HepG2 (cell line): ENCODE data around the gene MAP2K5. TPM values are rescaled to one million over a fixed set of nuclear protein-coding genes. Genes with fewer than 3 reads are reported as not detected.

Experiments used
- ATAC-seq: fragments of 200-7000 bp; cut with Tn5 transposase; 3 replicates; pipeline ENCODE4 v1.9.1; 2020; ENCODE audit warnings: mild to moderate bottlenecking, moderate library complexity
- BruUV-seq: library from RNA; stranded (reverse); fragments of 400-500 nt; replicated peaks from 2 replicates; lab custom pipeline; 2021; lab: Mats Ljungman, UMichigan
- CTCF ChIA-PET: fragments of 300-600 bp; formaldehyde crosslinking; extraction: SDS; loops from one replicate; lab custom pipeline; 2021; ENCODE audit warnings: low total read pairs, inconsistent platforms, low intra/inter-chr PET ratio; lab: Yijun Ruan, JAX
- POLR2A ChIA-PET: fragments of 350-600 bp; sonication (Branson Sonifier 250); formaldehyde crosslinking; loops from one replicate; lab custom pipeline; 2020; ENCODE audit warnings: antibody characterized with exemption, inconsistent platforms; lab: Yijun Ruan, JAX
- DNase-seq: peaks from one replicate; pipeline ENCODE4 v3.0.0-alpha.2; 2015; ENCODE audit warnings: low spot score
- FAIRE-seq: peaks from 3 replicates; lab custom pipeline; 2011; peaks lifted over from hg19 to GRCh38; lab: Jason Lieb, UNC
- H2AFZ ChIP-seq: one replicate; pipeline ENCODE4 v1.6.1; 2011; ENCODE audit warnings: low read length, inconsistent platforms
- H3K27ac ChIP-seq: fragments of 300-600 bp; 3 replicates; pipeline ENCODE4 v1.8.0; 2011; ENCODE audit warnings: mixed run types, mild to moderate bottlenecking, mixed read lengths, low read length, inconsistent platforms; ENCODE audit not compliant: insufficient read depth; ENCODE audit errors: extremely low read length
- H3K27me3 ChIP-seq, 2 experiments: fragments of 200-600 bp in 1 of 2; 2 replicates in 1 of 2; 3 replicates in 1 of 2; pipeline versions ENCODE4 v1.6.0 to v1.8.0; 2011; ENCODE audit warnings: low read length in 2 of 2, mild to moderate bottlenecking in 2 of 2, moderate library complexity in 2 of 2, inconsistent platforms in 1 of 2; ENCODE audit not compliant: insufficient read depth in 2 of 2, control insufficient read depth in 1 of 2
- H3K36me3 ChIP-seq, 2 experiments: fragments of 200-600 bp in 1 of 2; replicated peaks in 1 of 2; 2 replicates in 1 of 2; 3 replicates in 1 of 2; pipeline versions ENCODE4 v1.5.1 to v1.8.0; 2011; ENCODE audit warnings: low read length in 2 of 2, inconsistent platforms in 1 of 2; ENCODE audit not compliant: insufficient read depth in 2 of 2, control insufficient read depth in 1 of 2
- H3K4me1 ChIP-seq: 2 replicates; pipeline ENCODE4 v1.5.1; 2012; ENCODE audit warnings: low read length, inconsistent platforms; ENCODE audit not compliant: insufficient read depth
- H3K4me2 ChIP-seq: 2 replicates; pipeline ENCODE4 v1.6.0; 2011; ENCODE audit warnings: low read depth, low read length, inconsistent platforms
- H3K4me3 ChIP-seq, 3 experiments: fragments of 200-600 bp in 1 of 3; sonication (generic), shearing (Covaris generic) in 1 of 3; replicated peaks in 1 of 3; 2 replicates each; pipeline ENCODE4 v1.5.1; 2011 to 2016; ENCODE audit warnings: low read length in 3 of 3, inconsistent platforms in 2 of 3, low read depth in 2 of 3, mild to moderate bottlenecking in 2 of 3, control low read depth in 1 of 3, mixed read lengths in 1 of 3; ENCODE audit not compliant: insufficient read depth in 1 of 3
- H3K79me2 ChIP-seq: one replicate; pipeline ENCODE4 v1.6.1; 2011; ENCODE audit warnings: low read length, inconsistent platforms; ENCODE audit not compliant: insufficient read depth
- H3K9ac ChIP-seq: 2 replicates; pipeline ENCODE4 v1.6.0; 2011; ENCODE audit warnings: mild to moderate bottlenecking, low read depth, low read length, inconsistent platforms; ENCODE audit not compliant: insufficient read depth
- H3K9me3 ChIP-seq: 2 replicates; pipeline ENCODE4 v1.5.1; 2012; ENCODE audit warnings: mild to moderate bottlenecking, low read length
- H4K20me1 ChIP-seq: 2 replicates; pipeline ENCODE4 v1.6.0; 2011; ENCODE audit warnings: inconsistent platforms, mild to moderate bottlenecking, low read length, moderate library complexity; ENCODE audit not compliant: insufficient read depth
- ATF7 ChIP-seq, 2 experiments: fragments of 450-650 bp in 1 of 2; sonication (generic) in 1 of 2; formaldehyde crosslinking in 1 of 2; IDR thresholded peaks; 2 replicates each; pipeline versions ENCODE4 v1.4.0 to v1.6.1; 2016 to 2020; ENCODE audit warnings: antibody characterized with exemption in 1 of 2, mild to moderate bottlenecking in 1 of 2, missing genetic modification reagents in 1 of 2
- ELK4 ChIP-seq: sonication (generic); formaldehyde crosslinking; IDR thresholded peaks from 2 replicates; pipeline ENCODE4 v1.9.0; 2021; ENCODE audit warnings: missing genetic modification reagents, borderline replicate concordance
- HDAC6 ChIP-seq: fragments of 200-600 bp; sonication (generic); IDR thresholded peaks from 2 replicates; pipeline ENCODE4 v1.7.0; 2017; ENCODE audit warnings: mild to moderate bottlenecking, antibody characterized with exemption, low read length, low read depth
- MEF2D ChIP-seq: sonication (generic); formaldehyde crosslinking; IDR thresholded peaks from 2 replicates; pipeline ENCODE4 v1.5.1; 2020; ENCODE audit warnings: mild to moderate bottlenecking, missing genetic modification reagents
- NCOA1 ChIP-seq: sonication (generic); formaldehyde crosslinking; IDR thresholded peaks from 2 replicates; pipeline ENCODE4 v1.9.0; 2021; ENCODE audit warnings: missing genetic modification reagents
- REPIN1 ChIP-seq: sonication (generic); formaldehyde crosslinking; IDR thresholded peaks from 2 replicates; pipeline ENCODE4 v1.8.0; 2022; ENCODE audit warnings: missing genetic modification reagents, low read depth, mild to moderate bottlenecking, borderline replicate concordance
- RORA ChIP-seq: sonication (generic); formaldehyde crosslinking; IDR thresholded peaks from 2 replicates; pipeline ENCODE4 v1.5.0; 2020; ENCODE audit warnings: mild to moderate bottlenecking, missing genetic modification reagents, moderate library complexity
- TFDP2 ChIP-seq: sonication (generic); formaldehyde crosslinking; IDR thresholded peaks from 2 replicates; pipeline ENCODE4 v1.4.0; 2020; ENCODE audit warnings: missing genetic modification reagents
- ZFP36 ChIP-seq: fragments of 150-350 bp; IDR thresholded peaks from 2 replicates; pipeline ENCODE4 v1.6.1; 2018; ENCODE audit warnings: borderline replicate concordance, low read length, low read depth; ENCODE audit not compliant: partially characterized antibody
- ZFP36L1 ChIP-seq: sonication (generic); formaldehyde crosslinking; IDR thresholded peaks from 2 replicates; pipeline ENCODE4 v1.8.0; 2022; ENCODE audit warnings: mild to moderate bottlenecking, missing genetic modification reagents, moderate library complexity
- ZIK1 ChIP-seq: sonication (generic); formaldehyde crosslinking; IDR thresholded peaks from 2 replicates; pipeline ENCODE4 v1.5.0; 2020; ENCODE audit warnings: mild to moderate bottlenecking, low read depth, missing genetic modification reagents, borderline replicate concordance
- ZMAT3 ChIP-seq: sonication (generic); formaldehyde crosslinking; conservative IDR thresholded peaks from 2 replicates; pipeline ENCODE4 v1.7.0; 2021; ENCODE audit warnings: missing genetic modification reagents
- ZNF274 ChIP-seq: sonication (generic); formaldehyde crosslinking; IDR thresholded peaks from 2 replicates; pipeline ENCODE4 v1.5.1; 2020; ENCODE audit warnings: mild to moderate bottlenecking, missing genetic modification reagents
- ZNF737 ChIP-seq: sonication (generic); formaldehyde crosslinking; IDR thresholded peaks from 2 replicates; pipeline ENCODE4 v1.5.0; 2020; ENCODE audit warnings: missing genetic modification reagents, mild to moderate bottlenecking, borderline replicate concordance
- WGBS: methylation state at CpG from one replicate; pipeline ENCODE4 v1.1.6; 2017; ENCODE audit warnings: low lambda C conversion rate; 5-methylcytosine and 5-hydroxymethylcytosine counted together
- in situ Hi-C: cut with HindIII; loops from 2 replicates; pipeline ENCODE4 v1.10.0; 2017; ENCODE audit warnings: low pct_unique_long_range_greater_than_20kb; ENCODE audit not compliant: extremely low pct_ligation_motif_present
- intact Hi-C: fragments of 100-400 bp; cut with micrococcal nuclease; formaldehyde crosslinking; loops from one replicate; pipeline ENCODE4 v1.10.0; 2022; ENCODE audit not compliant: unreplicated experiment
- polyA plus RNA-seq, 8 experiments: library from polyadenylated mRNA; depleted of rRNA in 3 of 8; stranded (reverse) in 7 of 8; unstranded in 1 of 8; fragments of >200 nt; fragmentation: Illumina TruSeq in 4 of 8; extraction: Trizol in 4 of 8; gene quantifications; 2 replicates each; pipeline versions ENCODE4 v1.2.1 to v1.2.3, GENCODE V29; 2011 to 2016; ENCODE audit warnings: low read depth in 4 of 8, missing spikeins in 1 of 8, mixed read lengths in 1 of 8; ENCODE audit not compliant: insufficient read depth in 1 of 8
- total RNA-seq, 5 experiments: library from RNA; depleted of rRNA; stranded (reverse); fragments of >200 nt; fragmentation: Illumina TruSeq; extraction: Trizol; gene quantifications; 2 replicates each; pipeline ENCODE4 v1.2.3, GENCODE V29; 2016; ENCODE audit warnings: low read depth in 1 of 5

Gene MAP2K5
- total and polyA plus RNA-seq, 2 of the 13 experiments (the other 11 are each of a cell fraction or from before 2014, with no cell fraction given) = 4.0 to 4.3 TPM

- TF ChIP-seq ELK4 (no peak), ZFP36L1 (no peak), ZNF737 (CRISPR knock-in tag) (no peak), MEF2D (CRISPR knock-in tag) (no peak), ZMAT3 (CRISPR knock-in tag) (no peak), REPIN1 (no peak), TFDP2 (CRISPR knock-in tag) (no peak), ATF7 (IDR thresholded peaks at IDR 0.05) (no peak), ATF7 (CRISPR knock-in tag; IDR thresholded peaks at IDR 0.05) (no peak)
Observed at GRCh38 chr15:67548236-67548852, 5.8 kb downstream of the MAP2K5 start (continued).

GRCh38 chr15:67548862-67549651, 6.6 kb downstream of the MAP2K5 start:
- Histone ChIP-seq H3K4me3 (no peak overlapping the region), H2AFZ (no peak overlapping the region), H3K4me2 (no peak overlapping the region), H3K9ac (no peak overlapping the region), H3K9me3 (no peaks in the 10 kb centered on the region), H4K20me1 (no peaks in the 10 kb centered on the region), H3K79me2 (no peaks in the 10 kb centered on the region), H3K27ac (no peak overlapping the region), H3K4me1 (peaks cover 17% of the 10 kb centered on the region), H3K27me3 (no peaks in the 10 kb centered on the region), H3K36me3 (peaks cover 2 to 12% of the 10 kb centered on the region in 2 experiments; a peak in 4 of 5 replicates)
- intact Hi-C loops = no loop called here
- ChIA-PET POLR2A (no interaction called here), CTCF (no interaction called here)
- in situ Hi-C loops = no loop called here
- WGBS = 94% methylated on average over 8 of the region's 8 CpGs
- FAIRE-seq (no peak), DNase-seq (no peak), ATAC-seq (no peak)
- BruUV-seq = no TSS peak
- TF ChIP-seq HDAC6 (no peak), ZFP36 (no peak), ZIK1 (CRISPR knock-in tag) (no peak), RORA (CRISPR knock-in tag) (no peak), ZNF274 (CRISPR knock-in tag) (no peak), NCOA1 (CRISPR knock-in tag) (no peak)
